IMR-90 (cell line): Measurements from ENCODE around the gene RTN1. TPM values are rescaled to one million over a fixed set of nuclear protein-coding genes. Genes with fewer than 3 reads are reported as not detected.

ENCODE experiments used
- ATAC-seq: fragments of 200-7000 bp; cut with Tn5 transposase; 2 replicates; pipeline ENCODE4 v1.9.1; 2020; ENCODE audit warnings: low read depth, mild to moderate bottlenecking, moderate library complexity
- BruUV-seq: library from RNA; stranded (reverse); fragments of 400-500 nt; replicated peaks from 2 replicates; lab custom pipeline; 2021; lab: Mats Ljungman, UMichigan
- CTCF ChIA-PET: fragments of 300-600 bp; formaldehyde crosslinking; extraction: SDS; loops from one replicate; lab custom pipeline; 2021; ENCODE audit warnings: antibody characterized with exemption; lab: Yijun Ruan, JAX
- POLR2A ChIA-PET: fragments of 300-600 bp; sonication (Branson Sonifier 250); formaldehyde crosslinking; loops from one replicate; lab custom pipeline; 2022; ENCODE audit warnings: antibody characterized with exemption; ENCODE audit not compliant: unreplicated experiment; lab: Charles Lee
- DNase-seq: peaks from one replicate; pipeline ENCODE4 v3.0.0; 2013
- H2AFZ ChIP-seq: replicated peaks from 2 replicates; pipeline ENCODE3; 2013; ENCODE audit warnings: low read length, mild to moderate bottlenecking; ENCODE audit not compliant: poor library complexity
- H2AK5ac ChIP-seq: 2 replicates; pipeline ENCODE4 v1.6.1; 2013; ENCODE audit warnings: low read depth, low read length, inconsistent platforms
- H2AK9ac ChIP-seq: replicated peaks from 2 replicates; pipeline ENCODE3; 2013; ENCODE audit warnings: mild to moderate bottlenecking, low read depth, low read length, moderate library complexity; ENCODE audit not compliant: poor library complexity
- H2BK120ac ChIP-seq: 2 replicates; pipeline ENCODE4 v1.6.1; 2013; ENCODE audit warnings: low read depth, low read length, inconsistent platforms
- H2BK15ac ChIP-seq: 3 replicates; pipeline ENCODE4 v1.6.1; 2013; ENCODE audit warnings: low read depth, low read length, inconsistent platforms
- H2BK20ac ChIP-seq: 2 replicates; pipeline ENCODE4 v1.6.1; 2013; ENCODE audit warnings: low read depth, mild to moderate bottlenecking, inconsistent platforms, low read length, moderate library complexity
- H2BK5ac ChIP-seq: 2 replicates; pipeline ENCODE4 v1.6.1; 2013; ENCODE audit warnings: mild to moderate bottlenecking, low read depth, low read length, inconsistent platforms; ENCODE audit not compliant: poor library complexity, severe bottlenecking
- H3K14ac ChIP-seq: replicated peaks from 2 replicates; pipeline ENCODE4 v1.6.1; 2013; ENCODE audit warnings: low read depth, low read length, inconsistent platforms
- H3K18ac ChIP-seq: 2 replicates; pipeline ENCODE4 v1.6.1; 2013; ENCODE audit warnings: low read depth, low read length, control low read depth
- H3K23ac ChIP-seq: 2 replicates; pipeline ENCODE4 v1.6.1; 2013; ENCODE audit warnings: low read depth, low read length, inconsistent platforms
- H3K27ac ChIP-seq: 2 replicates; pipeline ENCODE4 v1.5.1; 2013; ENCODE audit warnings: mild to moderate bottlenecking, control low read depth, low read length; ENCODE audit not compliant: insufficient read depth
- H3K27me3 ChIP-seq: 2 replicates; pipeline ENCODE4 v1.6.1; 2013; ENCODE audit warnings: low read length; ENCODE audit not compliant: control insufficient read depth, insufficient read depth
- H3K36me3 ChIP-seq: 2 replicates; pipeline ENCODE4 v1.6.1; 2013; ENCODE audit warnings: low read length, mixed read lengths; ENCODE audit not compliant: control insufficient read depth, insufficient read depth
- H3K4ac ChIP-seq: 2 replicates; pipeline ENCODE4 v1.6.1; 2013; ENCODE audit warnings: low read depth, low read length, inconsistent platforms
- H3K4me1 ChIP-seq: 2 replicates; pipeline ENCODE4 v1.6.1; 2013; ENCODE audit warnings: low read length, mixed read lengths; ENCODE audit not compliant: control insufficient read depth, insufficient read depth
- H3K4me2 ChIP-seq: 2 replicates; pipeline ENCODE4 v1.6.1; 2013; ENCODE audit warnings: low read depth, mild to moderate bottlenecking, control low read depth, low read length, moderate library complexity
- H3K4me3 ChIP-seq: 2 replicates; pipeline ENCODE4 v1.5.1; 2013; ENCODE audit warnings: low read depth, mild to moderate bottlenecking, control low read depth, low read length, moderate library complexity; ENCODE audit not compliant: insufficient read depth
- H3K56ac ChIP-seq: 2 replicates; pipeline ENCODE4 v1.6.1; 2013; ENCODE audit warnings: low read length, inconsistent platforms; ENCODE audit not compliant: insufficient read depth; ENCODE audit errors: extremely low read depth
- H3K79me1 ChIP-seq, 2 experiments: 2 replicates each; pipeline ENCODE4 v1.6.1; 2013; ENCODE audit warnings: low read length in 2 of 2, inconsistent platforms in 1 of 2, low read depth in 1 of 2
- H3K9ac ChIP-seq: 2 replicates; pipeline ENCODE4 v1.6.1; 2013; ENCODE audit warnings: low read depth, low read length, control low read depth
- H3K9me1 ChIP-seq: 2 replicates; pipeline ENCODE4 v1.6.1; 2013; ENCODE audit warnings: low read length, inconsistent platforms; ENCODE audit not compliant: insufficient read depth
- H3K9me3 ChIP-seq: 2 replicates; pipeline ENCODE4 v1.6.1; 2013; ENCODE audit warnings: low read length; ENCODE audit not compliant: control insufficient read depth, insufficient read depth
- H4K20me1 ChIP-seq: 2 replicates; pipeline ENCODE4 v1.6.1; 2013; ENCODE audit warnings: low read length, inconsistent platforms; ENCODE audit not compliant: insufficient read depth
- H4K5ac ChIP-seq: 2 replicates; pipeline ENCODE4 v1.6.1; 2013; ENCODE audit warnings: mild to moderate bottlenecking, low read depth, low read length, control low read depth
- H4K8ac ChIP-seq, 2 experiments: 2 replicates each; pipeline ENCODE4 v1.6.1; 2013; ENCODE audit warnings: low read depth in 2 of 2, low read length in 2 of 2, control low read depth in 1 of 2, inconsistent platforms in 1 of 2
- H4K91ac ChIP-seq: 2 replicates; pipeline ENCODE4 v1.6.1; 2013; ENCODE audit warnings: low read depth, low read length, inconsistent platforms; ENCODE audit not compliant: insufficient read depth
- CHD1 ChIP-seq: IDR thresholded peaks from 2 replicates; pipeline ENCODE4 v1.6.1; 2012; ENCODE audit warnings: low read depth, low read length, improper control_type of control experiment
- WGBS, 2 experiments: methylation state at CpG; one replicate each; pipeline versions ENCODE4 v1.1.5 to v1.1.7; 2013; ENCODE audit warnings: missing lambda C conversion rate in 2 of 2; ENCODE audit not compliant: insufficient read length in 1 of 2; ENCODE audit errors: extremely low coverage in 2 of 2; 5-methylcytosine and 5-hydroxymethylcytosine counted together
- dilution Hi-C: fragments of 300-500 bp; cut with HindIII; formaldehyde crosslinking; loops from one replicate; pipeline ENCODE4 v1.14.3; 2018; ENCODE audit warnings: low sequenced_read_pairs; ENCODE audit not compliant: unreplicated experiment
- in situ Hi-C: fragments of 300-500 bp; cut with MboI; formaldehyde crosslinking; loops from 3 replicates; pipeline ENCODE4 v1.14.3; 2019; ENCODE audit warnings: low sequenced_read_pairs, inconsistent platforms, mixed read lengths
- intact Hi-C: fragments of 100-400 bp; cut with micrococcal nuclease; formaldehyde crosslinking; loops from 2 replicates; pipeline ENCODE4 v1.10.0; 2022
- polyA plus RNA-seq, 3 experiments: library from polyadenylated mRNA; depleted of rRNA; stranded (reverse); fragments of >200 nt; gene quantifications; 2 replicates each; pipeline ENCODE4 v1.2.3, GENCODE V29; 2012; ENCODE audit warnings: low replicate concordance in 1 of 3
- total RNA-seq: library from RNA; depleted of rRNA; stranded (reverse); fragments of >200 nt; gene quantifications from 2 replicates; pipeline ENCODE4 v1.2.3, GENCODE V29; 2012
- TF ChIP-seq, protein P1 (sequence below): conservative IDR thresholded peaks from 2 replicates; pipeline ENCODE4 v1.5.1; 2012; ENCODE audit warnings: mild to moderate bottlenecking, low read depth, low read length, improper control_type of control experiment

Gene RTN1
- total and polyA plus RNA-seq, 2 of the 4 experiments (the other 2 are of a cell fraction): 0.18 to 0.46 TPM

DNA sequence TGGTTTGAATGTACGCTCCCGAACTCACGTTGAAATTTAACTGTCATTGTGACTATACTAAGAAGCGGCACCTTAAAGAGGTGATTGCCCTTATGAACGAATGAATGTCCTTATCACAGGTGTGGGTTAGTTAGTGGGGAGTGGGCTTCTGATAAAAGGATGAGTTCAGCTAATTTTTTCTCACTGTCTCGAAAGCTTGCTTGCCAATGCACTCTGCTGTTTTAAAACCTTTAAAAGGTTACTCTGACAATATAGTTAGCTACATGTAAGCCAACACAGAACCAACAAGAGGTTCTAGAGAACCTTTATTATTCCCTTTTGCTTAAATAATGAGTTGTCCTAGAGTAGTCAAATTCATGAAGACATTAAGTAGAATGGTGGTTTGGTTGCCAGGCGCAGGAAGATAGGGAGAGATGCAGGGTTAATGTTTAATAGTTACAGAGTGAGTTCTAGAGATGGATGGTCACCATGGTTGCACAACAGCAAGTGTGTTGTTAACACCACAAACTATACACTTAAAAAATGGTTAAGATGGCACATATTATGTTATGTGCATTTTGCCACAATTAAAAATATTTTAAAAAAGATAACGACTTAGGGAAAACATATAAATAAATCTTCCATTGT is 26.3 kb downstream of the RTN1 start:
- H3K9me1 ChIP-seq: no peaks in the 10 kb centered on the region
- no peak overlapping the region for H4K8ac ChIP-seq
- H3K9ac ChIP-seq: no peak overlapping the region
- no peak overlapping the region for H3K27ac ChIP-seq
- H3K9me3 ChIP-seq: no peaks in the 10 kb centered on the region
- 87% methylated on average over 3 of the region's 8 CpGs; no CpG with 5 or more reads in 1 of the 2 experiments for WGBS, 2 experiments
- H2AK5ac ChIP-seq: no peak overlapping the region
- in situ Hi-C loops (no loop called here), intact Hi-C loops (no loop called here), dilution Hi-C loops (no loop called here)
- H3K4me1 ChIP-seq: no peaks in the 10 kb centered on the region
- no peak overlapping the region for H4K91ac ChIP-seq
- no peak overlapping the region for H2BK20ac ChIP-seq
- no TSS peak for BruUV-seq
- DNase-seq: no peak
- H2BK120ac ChIP-seq: no peak overlapping the region
- H3K4ac ChIP-seq: no peak overlapping the region
- no peak overlapping the region for H2BK15ac ChIP-seq
- H3K79me1 ChIP-seq: no peaks in the 10 kb centered on the region
- H3K23ac ChIP-seq: no peak overlapping the region
- no peak overlapping the region for H3K56ac ChIP-seq
- H3K36me3 ChIP-seq: no peaks in the 10 kb centered on the region
- H2AFZ ChIP-seq: no peak overlapping the region
- POLR2A ChIA-PET: no interaction called here
- H3K4me3 ChIP-seq: no peak overlapping the region
- H2BK5ac ChIP-seq: no peak overlapping the region
- no peak overlapping the region for H3K4me2 ChIP-seq
- no peak overlapping the region for H3K18ac ChIP-seq
- H4K20me1 ChIP-seq: no peaks in the 10 kb centered on the region
- no peak overlapping the region for H2AK9ac ChIP-seq
- no peak for TF ChIP-seq CHD1
- TF ChIP-seq, protein P1, sequence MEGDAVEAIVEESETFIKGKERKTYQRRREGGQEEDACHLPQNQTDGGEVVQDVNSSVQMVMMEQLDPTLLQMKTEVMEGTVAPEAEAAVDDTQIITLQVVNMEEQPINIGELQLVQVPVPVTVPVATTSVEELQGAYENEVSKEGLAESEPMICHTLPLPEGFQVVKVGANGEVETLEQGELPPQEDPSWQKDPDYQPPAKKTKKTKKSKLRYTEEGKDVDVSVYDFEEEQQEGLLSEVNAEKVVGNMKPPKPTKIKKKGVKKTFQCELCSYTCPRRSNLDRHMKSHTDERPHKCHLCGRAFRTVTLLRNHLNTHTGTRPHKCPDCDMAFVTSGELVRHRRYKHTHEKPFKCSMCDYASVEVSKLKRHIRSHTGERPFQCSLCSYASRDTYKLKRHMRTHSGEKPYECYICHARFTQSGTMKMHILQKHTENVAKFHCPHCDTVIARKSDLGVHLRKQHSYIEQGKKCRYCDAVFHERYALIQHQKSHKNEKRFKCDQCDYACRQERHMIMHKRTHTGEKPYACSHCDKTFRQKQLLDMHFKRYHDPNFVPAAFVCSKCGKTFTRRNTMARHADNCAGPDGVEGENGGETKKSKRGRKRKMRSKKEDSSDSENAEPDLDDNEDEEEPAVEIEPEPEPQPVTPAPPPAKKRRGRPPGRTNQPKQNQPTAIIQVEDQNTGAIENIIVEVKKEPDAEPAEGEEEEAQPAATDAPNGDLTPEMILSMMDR: no peak
- ATAC-seq: no peak
- CTCF ChIA-PET: interaction anchor here (0.6 kb wide), 1 partner anchor 39 kb away, joined by 3 read pairs; no protein-coding TSS in a partner anchor
- H3K14ac ChIP-seq: no peak overlapping the region
- no peak overlapping the region for H4K5ac ChIP-seq
- H3K27me3 ChIP-seq: no peaks in the 10 kb centered on the region
